ENCODE measurements around the gene COL23A1.

The COL23A1 gene

GRCh38 chr5:178527458-178528307 is 62.5 kb downstream of the COL23A1 start:
- TF ChIP-seq, protein P1, sequence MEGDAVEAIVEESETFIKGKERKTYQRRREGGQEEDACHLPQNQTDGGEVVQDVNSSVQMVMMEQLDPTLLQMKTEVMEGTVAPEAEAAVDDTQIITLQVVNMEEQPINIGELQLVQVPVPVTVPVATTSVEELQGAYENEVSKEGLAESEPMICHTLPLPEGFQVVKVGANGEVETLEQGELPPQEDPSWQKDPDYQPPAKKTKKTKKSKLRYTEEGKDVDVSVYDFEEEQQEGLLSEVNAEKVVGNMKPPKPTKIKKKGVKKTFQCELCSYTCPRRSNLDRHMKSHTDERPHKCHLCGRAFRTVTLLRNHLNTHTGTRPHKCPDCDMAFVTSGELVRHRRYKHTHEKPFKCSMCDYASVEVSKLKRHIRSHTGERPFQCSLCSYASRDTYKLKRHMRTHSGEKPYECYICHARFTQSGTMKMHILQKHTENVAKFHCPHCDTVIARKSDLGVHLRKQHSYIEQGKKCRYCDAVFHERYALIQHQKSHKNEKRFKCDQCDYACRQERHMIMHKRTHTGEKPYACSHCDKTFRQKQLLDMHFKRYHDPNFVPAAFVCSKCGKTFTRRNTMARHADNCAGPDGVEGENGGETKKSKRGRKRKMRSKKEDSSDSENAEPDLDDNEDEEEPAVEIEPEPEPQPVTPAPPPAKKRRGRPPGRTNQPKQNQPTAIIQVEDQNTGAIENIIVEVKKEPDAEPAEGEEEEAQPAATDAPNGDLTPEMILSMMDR (IDR thresholded peaks at IDR 0.05; ENCODE audit: low read length, missing control alignments), result no peak
- H3K4me3 ChIP-seq (replicated peaks; ENCODE audit: low read depth, low read length), result no peak overlapping the region
- DNase-seq (ENCODE audit: low read depth), result no peak

DNA sequence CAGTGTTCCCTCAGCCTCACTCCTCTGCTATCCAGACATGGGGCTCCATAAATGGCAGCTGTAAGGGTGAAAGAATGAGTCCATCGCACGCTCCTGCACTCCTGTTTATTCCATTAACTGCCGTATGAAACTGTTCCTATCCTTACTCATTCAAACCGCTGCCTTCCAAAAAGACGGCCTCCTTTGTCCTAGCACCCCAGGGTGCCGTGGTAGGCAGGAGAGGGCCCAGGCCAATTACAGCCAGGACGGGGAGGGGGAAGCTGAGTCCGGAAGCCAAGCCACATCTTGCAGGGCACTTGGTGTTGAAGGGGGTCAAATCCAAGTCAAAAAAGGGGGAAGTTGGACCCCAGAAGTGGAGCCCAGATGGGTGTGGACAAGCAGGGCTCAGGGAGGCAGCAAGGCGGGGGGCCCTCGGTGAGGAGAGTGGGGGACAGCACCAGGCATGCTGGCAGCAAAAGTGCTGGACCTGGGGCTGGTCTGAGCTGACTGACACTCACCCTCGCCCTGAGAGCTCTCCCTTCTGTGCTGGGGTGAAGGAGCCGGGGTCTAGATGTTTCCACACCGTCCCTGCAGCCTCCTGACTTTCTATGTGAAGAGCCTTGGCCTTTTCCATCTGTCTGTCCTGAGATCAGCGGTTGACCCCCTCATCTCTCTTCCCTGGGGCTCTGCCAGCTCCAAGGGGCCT is 63.3 kb downstream of the COL23A1 start:
- DNase-seq (ENCODE audit: low read depth), result no peak
- no peak overlapping the region for H3K4me3 ChIP-seq (replicated peaks; ENCODE audit: low read depth, low read length)
- TF ChIP-seq, protein P1 (IDR thresholded peaks at IDR 0.05; ENCODE audit: low read length, missing control alignments), result no peak

DNA sequence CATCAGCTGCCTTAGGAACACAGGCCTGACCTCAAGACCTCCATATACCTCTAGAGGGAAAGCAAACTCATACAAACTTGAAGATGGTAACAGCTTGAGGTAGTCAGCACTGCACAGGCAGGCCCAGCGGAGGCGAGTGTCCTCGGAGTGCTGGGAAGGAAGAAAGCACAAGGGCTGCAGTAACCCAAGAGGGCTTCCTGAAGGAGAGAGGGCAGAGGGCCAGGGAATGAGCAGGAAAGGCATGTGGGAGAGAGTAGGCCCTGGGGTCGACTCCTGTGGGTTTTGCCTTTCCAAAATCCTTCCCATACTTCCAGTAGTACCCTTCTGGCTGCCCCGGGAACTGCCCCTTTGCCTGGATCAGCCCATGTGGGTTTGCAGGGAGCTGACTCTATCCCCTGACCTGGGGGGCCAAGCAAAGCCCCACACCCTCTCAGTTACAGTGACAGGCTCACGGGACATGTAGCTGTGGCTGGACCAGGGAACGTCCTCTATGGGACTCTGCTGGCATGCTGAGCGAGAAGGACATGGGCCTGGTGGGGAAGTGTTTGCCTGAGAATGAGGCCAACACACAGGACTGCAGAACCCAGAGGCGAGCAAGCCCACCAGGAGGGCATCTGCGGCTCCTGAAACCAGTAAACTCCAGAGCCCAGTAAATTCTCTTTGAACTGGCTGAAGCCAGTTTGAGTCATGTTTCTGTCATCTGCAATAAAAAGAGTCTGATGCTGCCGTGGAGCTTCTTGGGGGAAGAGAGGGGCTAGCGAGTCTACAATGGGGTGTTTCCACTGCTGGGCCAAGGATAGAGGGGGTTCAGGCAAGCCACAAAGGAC is 64.1 kb downstream of the COL23A1 start:
- no peak for DNase-seq (ENCODE audit: low read depth)
- TF ChIP-seq, protein P1 (IDR thresholded peaks at IDR 0.05; ENCODE audit: low read length, missing control alignments), result no peak
- no peak overlapping the region for H3K4me3 ChIP-seq (replicated peaks; ENCODE audit: low read depth, low read length)

DNA sequence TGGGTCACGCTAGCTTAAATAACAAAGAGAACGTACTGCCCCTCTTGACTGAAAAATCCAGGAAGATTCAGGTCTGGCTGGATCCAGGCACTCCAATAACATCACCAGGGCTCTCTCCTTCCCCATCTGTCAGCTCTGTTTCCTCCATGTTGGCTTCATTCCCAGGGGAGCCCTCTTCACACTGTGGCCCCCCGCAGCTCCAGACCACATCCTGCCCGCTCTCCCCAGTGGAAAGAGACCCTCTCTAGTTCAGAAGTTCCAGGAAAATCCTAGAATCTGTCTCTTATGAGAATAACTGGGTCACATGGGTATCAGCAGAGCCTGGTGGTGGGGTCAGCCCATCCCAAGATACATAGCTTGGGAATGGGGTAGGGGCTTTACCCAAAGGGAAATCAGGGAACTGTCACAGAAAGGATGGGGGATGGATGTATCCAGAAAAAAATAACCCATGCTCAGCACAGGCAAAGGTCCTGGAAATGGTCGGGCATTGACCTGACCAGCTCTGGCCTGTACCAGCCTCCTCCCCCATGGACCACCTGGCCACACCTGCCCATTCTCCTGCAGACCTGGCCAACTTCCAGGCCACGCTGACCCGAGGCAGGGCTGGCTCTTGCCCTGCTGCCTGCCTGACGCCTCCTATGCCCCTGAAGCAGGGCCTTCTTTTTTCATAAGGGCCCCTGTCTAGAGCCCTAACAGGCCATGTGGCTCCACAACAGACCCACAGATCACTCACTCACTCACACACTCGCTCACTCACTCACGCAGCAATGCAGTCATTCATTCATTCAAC is 65.9 kb downstream of the COL23A1 start:
- TF ChIP-seq, protein P1 (IDR thresholded peaks at IDR 0.05; ENCODE audit: low read length, missing control alignments), result no peak
- H3K4me3 ChIP-seq (replicated peaks; ENCODE audit: low read depth, low read length), result no peak overlapping the region
- DNase-seq (ENCODE audit: low read depth), result no peak

GRCh38 chr5:178522361-178522760 is 67.8 kb downstream of the COL23A1 start:
- no peak overlapping the region for H3K4me3 ChIP-seq (replicated peaks; ENCODE audit: low read depth, low read length)
- TF ChIP-seq, protein P1 (IDR thresholded peaks at IDR 0.05; ENCODE audit: low read length, missing control alignments), result no peak
- no peak for DNase-seq (ENCODE audit: low read depth)

- DNase-seq (ENCODE audit: low read depth), result no peak
- TF ChIP-seq, protein P1 (IDR thresholded peaks at IDR 0.05; ENCODE audit: low read length, missing control alignments), result no peak
- no peak overlapping the region for H3K4me3 ChIP-seq (replicated peaks; ENCODE audit: low read depth, low read length)
Observed at GRCh38 chr5:178520851-178521250, 69.3 kb downstream of the COL23A1 start.

Data from fibroblast of pulmonary artery (primary cell).